Neural progenitor cell (in vitro differentiated cells): ENCODE measurements around the gene MYL5.

Source experiments
- EZH2phosphoT487 ChIP-seq: fragments of 200-600 bp; sonication (generic); IDR thresholded peaks from 2 replicates; pipeline ENCODE4 v1.6.1; 2017; ENCODE audit warnings: antibody characterized with exemption
- TF ChIP-seq, protein P1 (sequence below): fragments of 200-600 bp; sonication (generic); IDR thresholded peaks from 2 replicates; pipeline ENCODE4 v1.5.1; 2017; ENCODE audit warnings: antibody characterized with exemption, mild to moderate bottlenecking

DNA sequence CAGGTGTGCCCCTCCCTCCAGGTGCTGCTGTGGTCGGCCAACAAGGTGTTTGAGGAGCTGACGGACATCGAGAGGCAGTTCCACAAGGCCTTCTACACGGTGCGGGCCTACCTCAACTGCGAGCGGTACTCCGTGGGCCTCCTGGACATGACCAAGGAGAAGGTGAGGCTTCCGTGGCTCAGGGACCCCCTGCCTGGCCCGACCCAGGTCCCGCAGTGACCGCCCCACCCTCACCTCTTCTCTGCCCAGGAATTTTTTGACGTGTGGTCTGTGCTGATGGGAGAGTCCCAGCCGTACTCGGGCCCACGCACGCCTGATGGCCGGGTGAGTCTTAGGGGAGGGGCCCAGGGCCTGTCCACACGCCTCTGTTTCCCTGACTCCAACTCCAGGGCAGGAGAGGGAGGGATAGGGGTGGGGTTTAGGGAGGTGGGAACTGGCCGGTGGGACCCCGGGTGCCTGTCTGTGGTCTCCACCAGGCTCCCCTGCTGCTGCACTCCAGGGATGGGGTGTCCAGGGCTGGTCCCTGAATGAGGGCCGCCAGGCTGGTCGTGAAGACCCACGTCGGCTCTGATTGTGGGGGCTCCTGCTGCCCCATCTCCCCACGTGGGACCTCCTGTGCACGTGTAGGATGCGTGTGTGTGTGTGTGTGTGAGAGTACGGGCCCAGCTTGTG lies 20.4 kb upstream of the MYL5 start:
- TF ChIP-seq, protein P1, sequence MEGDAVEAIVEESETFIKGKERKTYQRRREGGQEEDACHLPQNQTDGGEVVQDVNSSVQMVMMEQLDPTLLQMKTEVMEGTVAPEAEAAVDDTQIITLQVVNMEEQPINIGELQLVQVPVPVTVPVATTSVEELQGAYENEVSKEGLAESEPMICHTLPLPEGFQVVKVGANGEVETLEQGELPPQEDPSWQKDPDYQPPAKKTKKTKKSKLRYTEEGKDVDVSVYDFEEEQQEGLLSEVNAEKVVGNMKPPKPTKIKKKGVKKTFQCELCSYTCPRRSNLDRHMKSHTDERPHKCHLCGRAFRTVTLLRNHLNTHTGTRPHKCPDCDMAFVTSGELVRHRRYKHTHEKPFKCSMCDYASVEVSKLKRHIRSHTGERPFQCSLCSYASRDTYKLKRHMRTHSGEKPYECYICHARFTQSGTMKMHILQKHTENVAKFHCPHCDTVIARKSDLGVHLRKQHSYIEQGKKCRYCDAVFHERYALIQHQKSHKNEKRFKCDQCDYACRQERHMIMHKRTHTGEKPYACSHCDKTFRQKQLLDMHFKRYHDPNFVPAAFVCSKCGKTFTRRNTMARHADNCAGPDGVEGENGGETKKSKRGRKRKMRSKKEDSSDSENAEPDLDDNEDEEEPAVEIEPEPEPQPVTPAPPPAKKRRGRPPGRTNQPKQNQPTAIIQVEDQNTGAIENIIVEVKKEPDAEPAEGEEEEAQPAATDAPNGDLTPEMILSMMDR: no peak
- no peak for TF ChIP-seq EZH2phosphoT487
